Anterior cingulate cortex (tissue), 58 donors: ENCODE measurements around the gene SLC39A7.
A peak's percentile ranks its signal among the peaks of the same experiment; 100 is the strongest.

Experiments
- DNase-seq, 58 donors: peaks; one replicate each; lab custom pipeline; 2025; lab: John Stamatoyannopoulos, UW

The SLC39A7 gene

DNA sequence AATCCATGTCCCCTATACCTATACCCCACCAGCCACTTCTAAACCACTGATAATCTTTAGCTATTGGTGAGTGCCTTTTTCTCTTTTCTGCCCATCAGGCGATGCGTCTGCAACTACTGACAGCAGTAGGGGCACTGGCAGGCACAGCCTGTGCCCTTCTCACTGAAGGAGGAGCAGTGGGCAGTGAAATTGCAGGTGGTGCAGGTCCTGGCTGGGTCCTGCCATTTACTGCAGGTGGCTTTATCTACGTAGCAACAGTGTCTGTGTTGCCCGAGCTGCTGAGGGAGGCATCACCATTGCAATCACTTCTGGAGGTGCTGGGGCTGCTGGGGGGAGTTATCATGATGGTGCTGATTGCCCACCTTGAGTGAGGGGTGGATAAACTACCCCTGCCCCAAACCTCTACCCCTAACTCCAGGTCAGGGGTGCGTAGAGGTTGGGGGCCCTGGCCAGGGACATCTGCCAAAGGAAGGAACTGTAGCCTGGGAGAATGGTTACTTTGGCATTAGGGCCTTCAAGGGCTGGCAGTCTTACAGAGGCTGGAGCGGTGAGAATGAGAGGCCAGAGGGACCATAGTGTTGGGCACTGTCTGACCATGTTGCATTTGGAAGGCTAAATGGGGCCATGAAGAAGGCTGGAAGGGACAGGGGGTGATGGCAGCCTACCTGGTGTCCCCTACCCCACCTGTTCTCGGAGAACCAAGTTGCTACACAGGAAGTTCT is 2.9 kb downstream of the SLC39A7 start:
- no peak for DNase-seq

DNA sequence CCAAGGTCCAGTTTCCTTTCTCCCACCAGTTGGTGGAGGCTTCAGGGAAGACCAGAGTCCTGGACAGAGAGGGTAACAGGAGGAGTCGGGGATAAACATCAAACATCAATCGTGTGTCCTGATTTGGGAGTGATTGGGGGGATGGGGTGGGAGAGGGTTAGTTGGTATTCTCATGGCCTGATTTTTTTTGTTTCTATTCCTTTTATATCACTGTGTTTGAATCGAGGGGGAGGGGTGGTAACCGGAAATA is 3.4 kb downstream of the SLC39A7 start:
- DNase-seq: no peak

DNA sequence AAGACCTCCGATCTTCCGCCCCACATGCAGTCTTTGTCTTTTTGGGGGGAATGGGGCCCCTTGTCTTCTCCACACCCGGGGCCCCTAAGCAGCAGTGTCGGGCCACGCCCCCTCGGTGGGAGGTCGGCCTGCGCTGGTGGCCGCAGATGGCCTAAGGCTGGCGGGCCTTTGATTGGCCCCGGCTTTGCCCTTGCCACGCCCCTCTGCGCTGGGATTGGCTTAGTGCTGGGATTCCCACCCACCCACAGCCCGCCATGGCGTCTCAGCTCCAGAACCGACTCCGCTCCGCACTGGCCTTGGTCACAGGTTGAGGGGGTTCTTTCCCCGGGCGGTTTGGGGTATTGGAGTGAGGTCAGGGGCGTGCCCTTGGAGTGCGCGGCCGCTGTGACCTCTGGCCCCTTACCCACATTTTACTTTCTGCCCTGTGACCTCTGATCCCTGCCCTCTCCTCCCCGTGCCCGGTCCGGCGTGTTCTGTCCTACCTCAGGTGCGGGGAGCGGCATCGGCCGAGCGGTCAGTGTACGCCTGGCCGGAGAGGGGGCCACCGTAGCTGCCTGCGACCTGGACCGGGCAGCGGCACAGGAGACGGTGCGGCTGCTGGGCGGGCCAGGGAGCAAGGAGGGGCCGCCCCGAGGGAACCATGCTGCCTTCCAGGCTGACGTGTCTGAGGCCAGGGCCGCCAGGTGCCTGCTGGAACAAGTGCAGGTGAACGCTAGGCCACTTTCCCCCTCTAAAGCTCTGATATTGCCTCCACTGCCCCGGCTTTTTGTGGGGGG is 3.9 kb downstream of the SLC39A7 start, which contains the start of gene HSD17B8:
HSD17B8 (plus strand) TSS at position 241 of the 776 bp plus-strand sequence; CDS start at position 255, 14 bp downstream.
- peak; percentile 30 to 96 (median 88) for DNase-seq

DNA sequence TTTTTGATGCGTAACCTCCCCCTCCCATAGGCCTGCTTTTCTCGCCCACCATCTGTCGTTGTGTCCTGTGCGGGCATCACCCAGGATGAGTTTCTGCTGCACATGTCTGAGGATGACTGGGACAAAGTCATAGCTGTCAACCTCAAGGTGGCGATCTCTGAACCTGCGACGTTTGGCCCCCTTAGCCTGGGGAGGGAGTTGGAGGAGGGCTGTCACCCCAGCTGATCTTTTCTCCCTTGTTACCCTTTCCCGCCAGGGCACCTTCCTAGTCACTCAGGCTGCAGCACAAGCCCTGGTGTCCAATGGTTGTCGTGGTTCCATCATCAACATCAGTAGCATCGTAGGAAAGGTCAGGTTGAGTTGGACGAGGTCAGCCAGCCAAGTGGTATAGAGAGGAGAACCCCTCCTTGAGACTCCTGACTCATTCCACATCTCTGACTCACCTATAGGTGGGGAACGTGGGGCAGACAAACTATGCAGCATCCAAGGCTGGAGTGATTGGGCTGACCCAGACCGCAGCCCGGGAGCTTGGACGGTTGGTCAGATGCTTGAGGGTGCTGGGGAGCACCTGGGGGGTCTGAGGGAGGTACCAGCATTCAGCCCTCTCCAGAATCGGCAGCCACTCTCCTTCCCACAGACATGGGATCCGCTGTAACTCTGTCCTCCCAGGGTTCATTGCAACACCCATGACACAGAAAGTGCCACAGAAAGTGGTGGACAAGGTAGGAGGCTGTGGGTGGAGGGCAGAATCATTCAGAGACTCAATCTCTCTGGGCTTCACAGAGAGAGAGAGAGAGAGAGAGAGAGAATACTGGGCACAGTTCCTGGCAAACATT is 4.7 kb downstream of the SLC39A7 start:
- no peak for DNase-seq

DNA sequence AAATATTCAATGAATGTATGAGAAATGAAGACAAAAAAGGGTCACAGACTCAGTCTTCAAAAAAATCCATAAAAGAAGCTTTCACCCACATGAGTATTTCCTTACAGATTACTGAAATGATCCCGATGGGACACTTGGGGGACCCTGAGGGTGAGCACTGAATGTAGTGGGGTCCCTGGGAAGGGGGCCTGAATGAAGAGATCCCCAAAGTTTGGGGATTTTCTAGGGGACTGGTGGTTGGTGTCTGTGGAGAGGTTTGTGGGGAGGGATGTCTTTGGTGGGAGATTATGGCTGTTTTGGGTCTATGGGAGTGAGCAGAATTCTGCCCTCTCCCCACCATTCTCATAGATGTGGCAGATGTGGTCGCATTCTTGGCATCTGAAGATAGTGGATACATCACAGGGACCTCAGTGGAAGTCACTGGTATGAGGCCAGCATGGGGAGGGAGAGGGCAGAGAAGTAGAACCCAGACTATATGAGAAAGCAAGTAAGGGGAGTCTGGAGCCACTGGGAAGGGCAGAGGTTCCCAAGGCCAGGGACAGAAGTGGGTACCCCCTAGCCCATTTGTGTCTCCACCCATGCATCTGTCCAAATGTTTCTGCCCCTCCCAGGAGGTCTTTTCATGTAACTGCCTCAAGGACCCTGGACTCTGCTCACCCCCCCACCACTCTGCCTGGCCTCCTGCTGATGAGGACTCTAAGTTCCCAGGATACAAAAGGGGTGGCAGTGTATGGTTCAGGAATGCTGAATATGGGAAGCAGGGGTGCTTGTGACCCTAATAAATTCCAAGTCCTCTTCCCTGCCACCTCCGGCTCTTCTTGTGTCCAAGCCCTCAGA is 5.6 kb downstream of the SLC39A7 start:
- DNase-seq: no peak

DNA sequence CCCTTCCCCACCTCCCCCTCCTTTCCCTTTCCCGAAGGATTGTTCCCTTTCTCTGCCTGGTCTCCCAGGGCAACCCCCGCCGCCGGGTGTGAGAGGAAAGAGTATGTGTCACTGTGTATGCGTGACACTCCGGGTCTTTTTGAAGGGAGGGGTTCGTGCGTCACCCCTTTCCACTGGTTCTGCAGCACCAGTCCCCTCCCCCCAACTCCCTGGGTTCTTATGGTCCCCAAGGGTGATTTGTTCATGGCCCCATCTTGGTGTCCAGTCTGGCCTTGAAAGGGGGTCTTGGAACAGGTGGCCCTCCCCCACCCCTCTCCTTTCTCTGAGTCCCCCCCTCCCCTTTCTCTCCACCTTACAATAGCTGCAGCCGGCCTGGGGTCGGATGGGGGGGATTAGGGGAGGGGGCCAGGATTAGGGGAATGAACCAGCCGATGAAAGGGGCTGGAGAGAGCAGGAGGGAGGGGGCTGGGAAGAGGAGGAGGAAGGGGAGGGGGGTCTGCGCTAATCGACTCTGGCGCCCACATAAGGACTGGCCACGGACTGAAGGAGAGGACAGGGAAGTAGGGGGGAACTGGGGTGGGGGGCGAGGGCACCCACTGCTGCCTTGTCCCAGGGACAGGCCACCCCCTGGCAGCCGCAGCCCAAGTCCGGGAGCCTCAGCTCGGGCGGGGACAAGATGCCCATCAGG is 6.3 kb downstream of the SLC39A7 start:
- peak in 9 of 58 donors; percentile 6 to 58 (median 26) for DNase-seq

DNA sequence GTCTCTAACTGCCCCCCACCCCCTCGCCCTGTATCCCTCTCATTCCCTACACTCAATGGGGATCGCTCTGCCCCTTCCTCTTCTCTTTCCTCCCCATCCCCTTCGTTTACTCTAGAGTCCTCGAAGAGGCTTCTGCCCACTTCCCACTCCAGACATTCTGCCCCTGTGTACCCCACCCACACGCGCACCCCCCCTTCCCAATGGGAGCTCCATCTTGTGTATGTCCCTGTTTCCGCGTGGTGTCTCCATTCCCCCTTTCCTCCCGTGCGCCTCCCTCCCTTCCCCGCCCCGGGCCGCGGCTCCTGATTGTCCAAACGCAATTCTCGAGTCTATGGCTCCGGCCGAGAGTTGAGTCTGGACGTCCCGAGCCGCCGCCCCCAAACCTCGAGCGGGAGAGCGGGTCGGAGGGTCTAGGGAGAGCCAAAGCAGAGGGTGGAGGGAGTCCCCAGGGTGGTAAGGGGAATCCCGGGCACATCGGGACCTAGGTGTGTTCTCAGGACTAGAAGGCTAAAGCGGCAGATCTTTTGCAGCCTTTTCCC is 7.0 kb downstream of the SLC39A7 start:
- peak in 18 of 58 donors; percentile 12 to 55 (median 37) for DNase-seq

DNA sequence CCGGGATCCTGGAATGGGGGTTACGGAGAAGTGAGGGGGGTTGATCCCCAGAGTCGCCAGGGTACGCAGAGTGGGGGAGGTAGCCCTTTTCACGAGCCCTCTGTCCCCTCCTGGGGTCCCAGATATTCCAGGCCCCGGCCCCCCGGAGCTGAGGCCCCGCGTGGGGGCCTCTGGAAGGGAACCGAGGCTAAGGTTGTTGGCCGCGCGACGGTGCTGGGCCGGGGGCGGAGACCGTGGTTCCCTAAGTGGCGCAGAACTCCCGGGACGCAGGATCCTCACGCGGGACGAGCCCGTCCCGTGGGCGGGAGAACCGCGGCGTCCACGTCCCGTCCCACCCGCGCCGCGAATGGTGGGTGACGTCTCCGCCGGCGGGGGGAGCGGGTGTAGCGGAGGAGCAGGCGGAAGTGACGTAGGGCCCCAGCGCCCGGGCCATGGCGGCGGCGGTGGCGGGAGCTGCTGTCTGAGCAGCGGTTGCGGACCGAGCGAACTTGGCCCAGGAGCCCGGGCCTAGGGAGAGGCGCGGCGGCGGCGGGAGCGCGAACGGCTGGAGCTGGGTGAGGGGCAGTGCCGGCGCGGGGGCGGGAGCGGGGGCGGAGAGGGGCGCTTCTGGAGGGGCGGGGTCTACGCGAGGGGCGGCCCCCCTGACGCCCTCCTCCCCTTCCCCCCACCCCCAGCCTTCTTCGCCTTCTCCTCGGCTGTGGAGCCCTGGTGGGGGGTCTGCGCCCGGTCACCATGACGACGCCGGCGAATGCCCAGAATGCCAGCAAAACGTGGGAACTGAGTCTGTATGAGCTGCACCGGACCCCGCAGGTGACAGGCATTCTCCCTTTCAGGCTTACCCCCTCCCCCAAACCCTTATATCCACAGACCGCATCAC is 7.7 kb downstream of the SLC39A7 start, which contains the start of gene RING1:
RING1 (plus strand) TSS at position 410 of the 877 bp plus-strand sequence; CDS start at position 733, 323 bp downstream.
- peak in 55 of 58 donors; percentile 47 to 92 (median 80) for DNase-seq

DNA sequence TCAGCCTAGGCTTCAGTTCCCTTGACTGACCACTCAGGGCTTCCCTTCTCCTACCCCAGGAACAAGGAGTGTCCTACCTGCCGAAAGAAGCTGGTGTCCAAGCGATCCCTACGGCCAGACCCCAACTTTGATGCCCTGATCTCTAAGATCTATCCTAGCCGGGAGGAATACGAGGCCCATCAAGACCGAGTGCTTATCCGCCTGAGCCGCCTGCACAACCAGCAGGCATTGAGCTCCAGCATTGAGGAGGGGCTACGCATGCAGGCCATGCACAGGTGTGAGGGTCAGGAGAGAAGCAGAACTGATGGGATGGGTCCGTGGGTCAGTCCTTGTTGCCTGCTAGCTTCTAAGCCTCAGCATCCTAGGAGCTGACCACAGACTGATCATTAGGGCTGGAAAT is 9.2 kb downstream of the SLC39A7 start:
- DNase-seq: no peak

DNA sequence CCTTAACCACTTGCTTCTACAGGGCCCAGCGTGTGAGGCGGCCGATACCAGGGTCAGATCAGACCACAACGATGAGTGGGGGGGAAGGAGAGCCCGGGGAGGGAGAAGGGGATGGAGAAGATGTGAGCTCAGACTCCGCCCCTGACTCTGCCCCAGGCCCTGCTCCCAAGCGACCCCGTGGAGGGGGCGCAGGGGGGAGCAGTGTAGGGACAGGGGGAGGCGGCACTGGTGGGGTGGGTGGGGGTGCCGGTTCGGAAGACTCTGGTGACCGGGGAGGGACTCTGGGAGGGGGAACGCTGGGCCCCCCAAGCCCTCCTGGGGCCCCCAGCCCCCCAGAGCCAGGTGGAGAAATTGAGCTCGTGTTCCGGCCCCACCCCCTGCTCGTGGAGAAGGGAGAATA is 10.5 kb downstream of the SLC39A7 start:
- DNase-seq: no peak

DNA sequence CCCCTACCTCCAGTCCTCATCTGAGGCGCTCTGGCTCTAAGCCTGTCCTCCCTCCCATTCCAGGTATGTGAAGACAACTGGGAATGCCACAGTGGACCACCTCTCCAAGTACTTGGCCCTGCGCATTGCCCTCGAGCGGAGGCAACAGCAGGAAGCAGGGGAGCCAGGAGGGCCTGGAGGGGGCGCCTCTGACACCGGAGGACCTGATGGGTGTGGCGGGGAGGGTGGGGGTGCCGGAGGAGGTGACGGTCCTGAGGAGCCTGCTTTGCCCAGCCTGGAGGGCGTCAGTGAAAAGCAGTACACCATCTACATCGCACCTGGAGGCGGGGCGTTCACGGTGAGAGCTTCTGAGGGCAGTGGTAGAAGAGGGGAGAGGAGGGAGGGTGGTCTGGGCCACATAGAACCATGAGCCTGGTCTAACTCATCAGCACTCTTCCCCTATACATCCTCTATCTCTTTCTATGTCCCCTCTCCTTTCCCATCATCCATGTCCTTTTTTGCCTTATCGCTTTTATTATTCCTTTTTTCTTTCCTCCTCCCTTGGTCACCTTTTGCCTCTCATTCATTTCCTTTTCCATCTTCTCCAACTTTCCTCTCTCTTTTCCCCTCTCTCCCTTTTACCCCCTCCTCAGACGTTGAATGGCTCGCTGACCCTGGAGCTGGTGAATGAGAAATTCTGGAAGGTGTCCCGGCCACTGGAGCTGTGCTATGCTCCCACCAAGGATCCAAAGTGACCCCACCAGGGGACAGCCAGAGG is 11.2 kb downstream of the SLC39A7 start:
- no peak for DNase-seq

DNA sequence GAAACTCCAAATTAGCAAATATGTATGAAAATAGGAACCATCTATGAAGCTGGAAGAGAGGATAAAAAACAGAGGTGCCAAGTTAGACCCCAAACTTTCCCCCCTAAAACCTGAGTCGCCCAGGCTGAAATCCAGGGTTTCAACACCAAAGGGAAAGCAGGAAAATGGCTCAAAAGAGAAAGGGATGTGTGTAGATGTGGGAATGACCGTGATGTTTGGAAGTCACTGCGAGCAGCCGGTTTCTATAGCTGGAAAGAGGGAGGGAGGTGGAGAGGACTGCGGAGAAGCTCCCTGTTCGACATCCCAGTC is 12.1 kb downstream of the SLC39A7 start:
- no peak for DNase-seq

DNA sequence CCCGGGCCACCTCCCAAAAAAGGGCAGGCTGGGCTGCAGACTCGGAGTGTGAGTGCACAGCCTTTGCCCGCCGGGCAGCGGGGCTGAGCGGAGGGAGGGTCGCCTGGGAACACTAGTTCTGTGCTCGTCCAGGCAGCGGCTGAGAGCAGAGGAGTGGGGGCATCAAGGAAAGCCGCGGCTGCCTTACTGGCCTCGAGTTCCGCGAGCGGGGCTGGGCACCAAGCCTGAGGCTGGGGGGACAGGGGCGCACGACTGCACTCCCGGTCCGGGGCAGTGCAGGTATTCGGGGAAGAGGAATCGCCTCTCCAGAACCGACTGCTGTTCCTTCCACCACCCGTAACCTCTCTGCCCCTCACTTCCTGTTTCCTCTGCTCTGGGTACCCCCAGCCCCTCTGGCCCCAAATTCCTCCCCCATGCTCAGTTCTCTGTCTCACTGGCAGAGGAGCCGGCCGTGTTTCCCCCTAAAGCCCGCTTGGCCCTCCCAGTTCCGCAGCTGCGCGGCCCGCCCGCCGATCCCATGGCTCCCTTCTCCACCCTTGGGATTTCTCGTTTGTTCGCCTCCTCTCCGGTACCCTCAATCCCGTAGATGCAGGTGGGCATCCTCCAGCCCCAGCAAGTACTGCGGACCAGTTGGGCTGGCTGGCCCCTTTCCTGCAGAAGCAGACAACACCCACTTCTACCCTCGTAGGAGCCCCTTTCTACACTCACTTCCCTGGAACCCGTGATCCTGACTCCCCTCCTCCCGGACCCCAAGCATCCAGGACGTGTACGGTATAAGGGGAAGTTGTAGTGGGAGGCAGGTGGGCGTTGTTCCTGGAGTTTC is 12.7 kb downstream of the SLC39A7 start:
- DNase-seq: peak in 13 of 58 donors; percentile 10 to 49 (median 25)

DNA sequence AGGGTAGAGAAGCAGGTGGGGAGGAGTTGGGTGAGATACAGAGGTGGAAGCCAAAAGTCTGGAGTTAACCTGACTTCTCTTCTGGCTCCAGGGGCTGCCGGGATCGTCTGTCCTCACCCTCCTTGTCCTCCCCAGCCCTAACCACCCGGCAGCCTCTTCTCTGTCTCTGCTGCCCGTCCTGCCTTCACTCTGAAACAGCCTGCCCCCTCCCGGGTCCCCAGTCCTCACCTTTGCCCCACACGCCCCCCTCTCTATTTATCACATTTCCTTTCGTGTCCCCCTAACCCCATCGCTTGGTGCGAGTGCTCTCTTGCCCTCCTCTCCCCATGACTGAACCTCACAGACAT is 13.3 kb downstream of the SLC39A7 start:
- DNase-seq: no peak

DNA sequence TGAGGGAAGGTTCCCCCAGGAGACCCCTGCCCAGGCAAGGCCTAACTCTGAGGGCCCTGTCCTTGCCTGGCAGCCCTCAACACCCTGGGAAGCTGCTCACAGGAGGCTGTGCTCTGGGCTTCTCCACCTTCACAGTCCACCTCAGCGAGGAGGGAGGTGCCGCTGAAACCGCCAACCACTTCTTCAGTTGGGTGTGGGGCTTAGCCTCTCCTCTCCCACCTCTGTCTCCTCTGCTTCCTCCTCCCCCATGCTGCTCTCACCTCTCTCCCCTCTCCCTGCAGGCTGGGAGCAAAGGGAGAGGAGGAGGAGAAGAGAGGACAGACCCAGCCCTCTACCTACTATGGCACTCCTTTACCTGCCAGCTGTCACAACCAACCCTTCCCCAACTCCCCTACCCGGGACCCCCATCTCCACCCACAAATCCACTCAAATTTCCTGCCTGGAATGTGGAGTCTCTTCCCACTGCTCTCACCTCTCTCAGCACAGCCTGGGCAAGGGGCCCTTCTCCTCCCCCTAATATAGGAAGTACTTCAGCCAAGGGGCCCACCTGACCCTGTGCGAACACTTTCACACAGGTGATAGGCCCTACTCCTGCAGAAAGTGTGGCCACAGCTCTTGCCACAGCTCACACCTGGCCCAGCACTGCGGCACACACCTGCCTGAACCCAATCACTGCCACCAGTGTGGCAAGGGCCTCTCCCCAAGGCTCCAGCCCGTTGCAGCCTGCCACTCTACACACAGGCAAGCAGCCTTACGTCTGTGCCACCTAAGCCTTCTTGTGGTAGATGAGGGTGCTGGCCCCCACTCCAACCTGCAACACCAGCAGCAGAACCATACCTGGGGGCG is 14.8 kb downstream of the SLC39A7 start:
- DNase-seq: no peak

DNA sequence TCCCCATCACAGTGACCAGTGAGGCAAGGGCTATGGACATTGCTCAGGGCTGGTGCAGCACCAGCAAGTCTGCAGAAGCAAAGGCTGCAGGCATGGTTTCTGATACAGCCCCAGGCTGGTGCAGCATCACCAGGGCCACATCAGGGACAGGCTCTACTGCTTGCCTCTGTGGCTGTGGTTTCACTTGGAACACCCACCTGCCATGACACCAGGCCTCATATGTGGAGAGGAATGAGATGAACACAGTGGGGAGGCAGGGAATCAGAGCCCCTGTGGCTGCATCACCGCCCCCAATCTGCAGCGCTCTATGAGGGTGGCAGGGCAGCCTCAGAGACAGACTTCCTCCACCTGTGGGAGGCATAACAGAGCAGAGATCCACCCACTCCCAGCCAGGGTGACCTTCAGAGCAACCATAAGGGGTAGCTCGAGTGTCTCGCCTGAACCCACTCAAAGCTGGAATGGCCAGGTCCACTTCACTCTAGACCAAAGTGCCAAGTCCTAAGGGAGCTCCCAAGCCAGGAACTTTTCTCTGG is 15.5 kb downstream of the SLC39A7 start:
- no peak for DNase-seq
